ENCODE data around the gene AQP12B. TPM values are rescaled to one million over a fixed set of nuclear protein-coding genes. Genes with fewer than 3 reads are reported as not detected.
"Not testable (repeated sequence)": the region's sequence is repeated elsewhere in the genome, so short reads cannot be mapped to it uniquely, and the experiment has no call there.

Gene AQP12B
- total RNA-seq, 1 donor from 2014 or later: not detected

DNA sequence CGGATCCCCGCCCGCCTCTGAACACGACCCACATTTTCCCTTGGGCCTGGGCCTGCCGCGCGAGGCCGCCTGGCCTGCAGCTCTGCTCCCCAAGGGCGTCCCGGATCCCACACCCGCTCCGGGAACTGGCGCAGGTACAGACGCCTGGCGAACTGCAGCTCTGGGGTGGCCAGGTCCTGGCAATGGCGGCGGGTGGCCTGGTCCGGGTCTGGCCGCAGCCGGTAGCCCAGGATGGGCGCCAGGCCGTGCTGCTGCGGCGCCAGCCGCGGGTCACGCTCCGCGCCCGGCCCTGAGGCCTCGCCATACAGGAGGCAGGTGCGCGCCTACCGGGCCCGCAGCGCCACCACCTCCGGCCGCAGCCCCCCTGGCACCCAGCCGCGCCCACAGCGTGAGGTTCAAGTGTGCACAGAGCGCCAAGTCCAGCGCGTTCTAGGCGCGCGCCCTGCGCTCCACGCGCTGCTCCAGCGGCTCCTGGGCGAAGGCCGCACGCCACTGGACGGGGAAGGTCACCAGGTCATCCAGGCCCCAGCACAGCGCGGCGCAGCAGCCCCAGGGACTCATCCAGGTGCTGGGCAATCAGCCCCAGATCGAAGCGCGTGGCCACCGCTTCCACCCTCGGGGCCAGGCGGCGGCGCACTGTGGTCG, 18.5 kb upstream of the AQP12B start:
- no peak for DNase-seq

DNA sequence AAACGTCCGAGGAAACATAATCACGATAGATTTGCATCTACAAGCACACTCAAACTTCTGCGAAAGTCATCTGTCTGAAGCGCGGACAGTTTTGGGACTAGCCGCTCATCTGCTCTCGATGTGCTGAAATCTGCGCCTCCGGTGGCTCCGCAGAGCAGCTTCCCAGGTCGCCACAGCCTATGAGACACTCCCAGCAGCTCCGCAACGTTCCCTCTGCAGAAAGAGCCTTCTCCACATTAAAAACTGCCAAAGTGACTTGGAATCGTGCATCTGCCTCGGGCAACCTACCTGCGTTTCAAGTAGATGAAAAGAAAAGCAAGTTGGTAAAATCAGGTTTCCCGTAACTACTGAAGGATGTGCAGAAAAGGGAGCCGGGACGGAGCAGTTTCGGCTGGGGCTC, 17.9 kb upstream of the AQP12B start:
- not testable (repeated sequence) for DNase-seq

DNA sequence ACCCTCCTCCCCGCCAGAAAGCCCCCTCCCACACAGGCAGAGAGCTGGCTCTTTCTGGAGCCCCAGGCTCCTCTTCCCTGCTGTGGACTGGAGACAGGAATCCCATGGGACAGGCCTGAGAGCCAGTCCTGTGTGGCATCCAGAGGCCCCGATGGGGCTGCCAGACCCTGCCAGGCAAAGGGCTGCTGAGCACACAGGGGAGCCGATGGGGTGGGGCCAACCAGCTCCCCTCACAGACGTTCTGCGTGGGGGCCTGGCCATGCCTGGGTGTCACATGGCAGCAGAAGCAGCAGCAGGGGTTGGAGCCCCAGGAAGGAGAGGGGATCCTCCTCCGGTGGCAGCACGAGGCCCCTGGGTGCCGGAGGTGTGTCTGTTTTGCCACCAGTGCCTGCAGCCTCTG, 17.1 kb upstream of the AQP12B start:
- not testable (repeated sequence) for DNase-seq

DNA sequence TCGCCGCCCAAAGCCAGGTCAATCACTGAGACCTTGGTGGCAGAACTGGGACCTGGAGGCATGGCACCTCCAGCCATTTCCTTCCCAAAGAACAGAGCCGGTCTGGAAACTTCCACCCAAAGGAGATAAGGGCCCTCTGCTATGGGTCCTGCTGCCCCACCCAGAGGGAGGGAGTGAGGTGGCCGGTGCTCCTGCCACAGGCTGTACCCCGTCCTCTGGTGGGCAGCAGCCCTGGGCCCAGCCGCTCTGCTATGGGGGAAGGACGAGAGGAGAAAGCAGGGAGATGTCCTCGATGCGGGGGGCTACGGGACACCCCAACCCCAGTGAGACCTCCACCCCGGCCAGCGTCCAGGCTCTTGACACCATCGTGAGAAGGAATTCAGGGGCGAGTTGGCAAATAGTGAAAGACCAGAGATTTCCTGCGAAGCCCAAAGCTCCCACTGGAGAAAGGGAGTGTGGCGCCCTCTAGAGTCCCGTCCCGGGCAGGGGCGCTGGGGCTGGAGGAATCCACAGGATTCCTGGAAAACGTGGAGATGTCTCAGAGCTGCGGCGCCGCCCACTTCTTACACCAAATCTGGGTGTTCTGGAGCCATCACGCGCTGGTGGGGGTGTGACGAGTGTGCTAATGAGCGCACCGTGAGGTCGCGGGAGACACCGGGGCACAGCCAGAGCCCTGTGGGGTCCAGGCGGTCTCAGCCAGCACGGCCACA, 16.3 kb upstream of the AQP12B start:
- DNase-seq: not testable (repeated sequence)

DNA sequence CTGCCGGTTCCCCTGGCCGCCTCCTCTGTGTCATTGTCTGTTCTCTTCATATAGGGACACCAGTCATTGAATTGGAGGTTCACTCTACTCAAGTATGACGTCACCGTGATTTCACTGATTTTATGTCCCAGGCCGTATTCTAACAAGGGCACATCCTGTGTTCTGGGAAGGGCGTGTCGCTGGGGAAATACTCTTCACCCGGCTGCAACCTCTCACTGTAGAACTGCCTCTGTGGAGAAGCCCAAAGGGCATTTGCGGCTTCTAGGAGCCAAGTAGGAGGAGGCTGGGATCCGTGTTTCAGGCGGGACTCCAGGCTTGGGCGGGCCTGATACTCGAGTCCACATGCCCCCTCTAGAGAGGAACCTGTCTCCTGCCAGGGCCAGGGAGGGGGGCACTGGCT, 13.8 kb upstream of the AQP12B start:
- DNase-seq: not testable (repeated sequence)

DNA sequence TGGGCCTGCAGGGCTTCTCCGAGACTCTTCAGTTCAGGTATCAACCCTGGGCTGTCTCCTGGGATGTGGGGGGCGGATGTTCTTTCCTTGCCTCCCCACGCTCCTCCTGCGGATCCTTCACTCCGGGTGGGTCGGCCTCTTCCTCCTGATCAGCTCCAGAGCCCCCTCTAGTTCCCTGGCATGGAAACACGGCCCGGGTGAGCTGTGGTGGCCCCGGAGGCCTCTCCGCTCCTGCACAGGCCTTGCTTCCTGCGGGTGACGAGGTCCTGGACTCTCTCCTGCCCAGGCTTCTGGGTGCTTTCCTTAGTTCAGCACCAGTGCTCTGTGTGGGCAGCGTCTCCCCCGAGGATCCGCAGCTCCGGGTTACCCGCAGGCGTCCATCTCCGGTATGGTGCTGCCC, 12.9 kb upstream of the AQP12B start:
- DNase-seq: not testable (repeated sequence)

DNA sequence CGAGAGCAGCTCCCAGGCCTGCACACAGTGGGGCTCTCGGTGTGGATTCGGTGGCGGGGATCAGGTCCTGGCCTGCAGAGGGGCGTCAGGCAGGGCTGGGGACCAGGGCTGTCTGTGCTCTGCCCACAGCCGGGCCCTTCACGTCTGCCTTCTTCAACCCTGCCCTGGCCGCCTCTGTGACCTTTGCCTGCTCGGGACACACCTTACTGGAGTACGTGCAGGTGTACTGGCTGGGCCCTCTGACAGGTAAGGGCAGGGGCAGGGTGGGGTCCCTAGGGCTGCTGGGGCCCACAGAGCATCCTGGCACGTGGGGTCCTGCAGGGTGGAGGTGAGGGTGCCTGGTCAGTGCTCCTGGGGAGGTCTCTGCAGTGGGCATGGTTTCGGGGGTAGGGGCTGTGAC, 11.6 kb upstream of the AQP12B start:
- DNase-seq: not testable (repeated sequence)

DNA sequence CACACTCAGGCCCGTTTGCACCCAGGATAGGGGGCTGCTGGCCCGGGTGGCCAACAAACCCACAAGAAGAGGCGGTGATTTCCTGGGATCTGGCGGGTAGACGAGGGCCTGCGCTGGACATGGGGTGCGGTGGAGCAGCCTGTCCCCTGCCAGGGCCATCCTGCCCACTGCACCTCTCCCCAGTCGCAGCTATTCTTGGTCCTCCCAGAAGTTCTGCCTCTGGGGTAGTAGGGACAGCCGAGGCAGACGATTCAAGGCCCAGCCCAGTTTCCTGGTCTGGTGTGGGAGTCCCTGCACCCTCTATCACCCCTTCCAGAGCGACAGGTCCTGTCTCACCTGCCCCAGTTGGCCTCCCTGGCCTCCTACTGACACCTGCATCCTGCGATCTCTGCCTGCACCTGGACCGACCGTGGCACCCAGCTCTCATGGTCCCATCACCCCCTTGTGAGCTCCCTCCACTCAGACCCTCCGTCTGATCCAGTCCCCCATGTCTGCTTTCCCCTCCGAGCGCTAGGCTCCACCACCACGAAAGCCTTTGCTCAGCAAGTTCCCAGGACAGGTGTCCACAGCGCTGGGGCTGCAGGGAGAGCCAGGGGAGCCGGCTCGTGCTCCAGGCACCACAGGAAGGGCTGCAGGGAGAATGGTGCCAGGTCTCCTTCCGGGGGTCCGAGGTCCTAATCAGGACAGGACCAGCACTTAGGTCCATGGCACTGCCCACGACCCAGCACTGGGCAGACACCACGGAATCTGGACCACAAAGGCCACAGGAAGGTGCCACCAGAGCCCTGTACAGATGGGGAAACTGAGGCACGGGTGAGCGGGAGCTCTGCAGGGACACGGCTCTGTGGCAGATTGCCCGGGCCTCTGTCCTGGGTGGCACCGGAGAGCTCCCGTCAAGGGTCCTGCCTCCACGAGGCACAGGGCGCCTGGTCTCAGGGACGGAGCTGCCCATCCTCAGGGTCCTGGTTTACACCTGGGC, 10.2 kb upstream of the AQP12B start:
- DNase-seq: not testable (repeated sequence)

DNA sequence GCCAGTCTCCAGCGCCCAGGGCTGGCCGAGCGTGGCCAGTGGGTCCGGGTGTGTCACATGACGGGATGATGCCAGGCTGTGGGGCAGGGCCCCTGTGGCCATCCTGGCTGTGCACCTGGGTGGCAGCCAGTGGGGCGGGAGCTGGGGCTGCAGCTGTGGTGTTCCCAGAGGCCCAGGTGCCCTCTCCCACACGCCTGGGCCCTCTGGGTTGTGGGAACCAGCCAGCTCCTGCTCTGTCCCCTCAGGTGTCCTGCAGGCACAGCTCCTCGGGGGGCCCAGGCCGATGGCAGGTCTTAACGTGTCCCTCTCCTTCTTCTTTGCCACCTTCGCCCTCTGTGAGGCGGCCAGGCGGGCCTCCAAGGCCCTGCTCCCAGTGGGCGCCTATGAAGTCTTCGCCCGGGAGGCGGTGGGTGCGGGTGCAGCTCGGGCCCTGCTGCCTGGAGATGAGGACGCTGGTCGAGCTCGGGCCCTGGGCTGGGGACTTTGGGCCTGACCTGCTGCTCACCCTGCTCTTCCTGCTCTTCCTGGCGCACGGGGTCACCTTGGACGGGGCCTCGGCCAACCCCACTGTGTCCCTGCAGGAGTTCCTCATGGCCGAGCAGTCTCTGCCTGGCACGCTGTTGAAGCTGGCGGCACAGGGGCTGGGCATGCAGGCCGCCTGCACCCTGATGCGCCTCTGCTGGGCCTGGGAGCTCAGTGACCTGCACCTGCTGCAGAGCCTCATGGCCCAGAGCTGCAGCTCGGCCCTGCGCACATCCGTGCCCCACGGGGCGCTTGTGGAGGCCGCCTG, 9.1 kb upstream of the AQP12B start, which contains the start of gene AQP12A:
Gene AQP12A, plus strand, starts transcription at position 236 of the 790 bp plus-strand sequence. Its CDS starts 48 bp downstream, at position 284.
- not testable (repeated sequence) for DNase-seq

DNA sequence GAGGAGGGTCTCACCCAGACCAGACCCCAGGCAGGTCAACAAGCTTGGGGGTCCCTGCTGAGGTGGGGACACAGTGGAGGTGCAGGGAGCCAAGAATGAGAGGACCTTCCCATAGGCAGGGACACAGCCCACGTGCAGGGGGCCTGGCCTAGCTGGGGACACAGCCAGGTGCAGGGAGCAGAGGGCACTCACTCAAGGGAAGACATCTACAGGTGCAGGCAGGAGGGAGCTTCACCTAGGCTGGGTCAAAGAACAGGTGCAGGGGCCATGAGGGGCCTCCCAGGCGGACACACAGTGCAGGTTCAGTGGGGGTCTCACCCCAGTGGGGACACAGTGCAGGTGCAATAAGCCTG, 8.4 kb upstream of the AQP12B start:
- not testable (repeated sequence) for DNase-seq

DNA sequence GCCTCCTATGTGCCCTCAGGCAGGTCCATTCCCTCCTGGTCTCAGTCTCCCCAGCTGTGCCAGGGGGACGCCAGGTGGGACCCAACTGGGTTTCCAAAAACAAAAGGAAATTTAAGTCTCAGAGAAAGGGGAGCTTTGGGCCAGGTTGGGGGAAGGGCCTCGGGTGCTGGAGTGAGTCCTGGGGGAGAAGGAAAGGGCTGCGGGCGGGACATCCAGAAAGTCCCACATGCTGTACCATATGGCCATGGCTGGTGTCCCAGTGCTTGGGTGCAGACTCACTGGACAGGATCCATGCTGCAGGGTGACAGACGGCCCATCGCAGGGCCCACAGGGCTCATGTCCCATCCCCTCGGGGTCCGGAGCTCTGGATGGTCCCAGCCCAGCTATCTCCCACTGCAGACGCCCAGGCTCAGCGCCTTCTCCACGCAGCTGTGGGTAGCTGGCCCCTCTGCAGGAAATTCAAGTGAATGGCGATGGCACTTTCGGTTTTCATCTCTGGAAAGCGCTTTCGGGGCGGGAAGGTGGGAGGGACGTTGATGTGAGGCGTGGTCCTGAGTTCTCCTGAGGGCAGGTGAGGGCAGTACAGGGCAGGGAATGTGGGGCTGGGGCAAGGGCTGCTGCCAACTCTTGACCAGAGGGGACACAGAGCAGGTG, 7.9 kb upstream of the AQP12B start:
- not testable (repeated sequence) for DNase-seq

DNA sequence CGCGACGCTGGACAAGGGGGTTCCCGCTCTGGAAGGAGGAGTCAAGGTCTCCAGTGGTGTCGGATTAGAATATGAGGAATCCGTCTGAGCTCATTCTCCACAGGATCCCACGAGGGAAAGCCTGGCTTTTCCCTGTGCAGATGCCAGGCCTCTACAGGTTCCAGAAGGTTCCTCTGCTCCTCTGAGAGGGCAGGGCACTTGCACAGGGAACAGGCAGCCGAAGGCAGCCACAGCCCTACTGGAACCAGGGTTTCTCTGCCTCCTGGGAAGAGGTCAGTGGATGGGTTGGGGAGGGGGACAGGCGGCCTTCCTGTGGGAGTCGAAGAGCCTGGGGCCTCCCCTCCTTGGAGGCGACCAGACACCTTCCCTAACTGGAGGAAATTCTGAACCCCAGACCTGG, 7.3 kb upstream of the AQP12B start:
- DNase-seq: no peak

DNA sequence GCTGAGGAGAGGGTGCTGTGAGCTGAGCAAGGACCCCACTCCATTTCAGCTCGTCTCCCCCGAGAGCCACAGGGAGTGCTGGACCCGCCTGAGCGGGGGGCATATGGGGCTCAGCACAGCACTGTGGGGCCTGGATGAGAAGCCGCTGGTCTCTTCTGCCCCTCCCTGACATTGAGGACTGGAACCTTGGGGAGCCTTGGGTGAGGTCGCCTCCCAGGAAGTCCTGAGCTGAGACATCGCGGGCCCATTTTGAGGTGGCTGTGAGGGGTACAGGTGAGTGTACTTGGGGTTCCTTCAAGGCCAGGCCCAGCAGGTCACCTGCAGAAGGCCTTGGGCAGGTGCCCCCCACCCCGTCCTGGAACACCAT, 5.9 kb upstream of the AQP12B start:
- no peak for DNase-seq

DNA sequence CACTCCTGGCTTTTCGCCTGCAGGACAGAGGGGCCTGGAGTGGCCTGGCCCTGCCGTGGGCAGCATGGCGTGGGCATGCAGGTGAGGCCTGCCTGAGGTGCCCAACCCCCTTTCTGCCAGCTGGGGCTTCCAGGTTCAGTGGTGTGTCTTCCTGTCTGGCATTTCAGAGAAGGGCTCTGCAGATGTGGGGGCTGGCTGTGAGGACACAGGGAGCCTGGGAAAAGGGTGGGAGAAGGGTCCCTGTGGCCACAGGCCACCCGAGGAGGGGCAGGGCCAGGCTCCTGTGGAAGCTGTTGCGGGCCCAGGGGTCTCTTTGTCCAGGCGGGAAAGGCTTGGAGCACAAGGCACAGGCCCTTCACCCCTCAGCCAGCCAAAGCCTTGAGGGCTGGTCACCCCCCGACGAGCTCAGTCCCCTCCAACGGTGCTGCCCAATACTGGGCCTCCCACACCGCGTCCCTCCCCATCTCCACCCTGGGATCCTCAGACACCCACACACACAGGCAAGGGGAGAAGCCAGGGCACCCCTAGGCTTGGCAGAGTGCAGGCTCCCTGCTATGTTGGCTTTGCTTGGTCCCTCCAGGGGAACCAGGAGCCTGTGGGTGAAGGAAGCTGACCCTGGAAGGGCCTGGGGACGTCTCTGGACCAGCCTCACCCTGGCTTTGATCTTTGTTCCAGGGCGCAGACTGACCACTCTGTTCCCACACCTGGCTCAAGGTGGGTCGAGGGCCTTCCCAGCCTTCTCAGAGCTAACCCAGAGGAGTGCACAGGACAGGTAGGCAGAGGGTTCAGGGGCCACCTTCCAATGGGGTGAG, 5.3 kb upstream of the AQP12B start:
- no peak for DNase-seq

DNA sequence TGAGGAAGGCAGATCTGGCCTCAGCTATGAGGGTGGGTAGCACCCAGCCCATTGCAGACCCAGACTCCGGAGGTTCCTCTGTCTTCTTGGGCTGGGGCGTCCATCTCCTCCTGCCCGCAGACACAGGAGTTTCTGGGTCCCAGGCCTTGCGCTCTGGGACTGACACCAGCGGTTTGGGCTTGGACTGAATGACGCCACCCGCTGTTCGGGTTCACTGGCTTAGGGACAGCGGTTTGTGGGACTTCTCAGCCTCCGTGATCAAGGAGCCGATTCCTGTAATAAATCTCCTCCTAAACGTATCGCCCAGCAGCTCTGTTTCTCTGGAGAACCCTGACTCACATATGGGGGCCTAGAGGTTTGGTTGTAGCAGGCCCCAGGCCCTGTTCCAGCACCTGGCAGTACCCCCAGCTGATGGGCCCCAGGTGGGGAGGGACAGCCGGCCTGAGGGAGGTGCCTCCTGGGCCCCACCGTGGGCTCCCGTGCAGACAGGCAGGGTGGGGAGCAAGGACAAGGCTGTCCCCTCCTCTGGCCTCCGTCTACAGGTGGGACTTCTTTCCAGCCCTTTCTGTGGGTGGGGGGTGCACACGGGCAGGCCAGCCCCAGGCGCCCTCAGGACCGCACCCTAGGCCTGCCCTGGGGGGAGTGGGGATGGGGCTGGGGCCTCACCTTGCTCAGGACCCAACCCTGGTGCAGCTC, 4.5 kb upstream of the AQP12B start:
- DNase-seq: no peak

DNA sequence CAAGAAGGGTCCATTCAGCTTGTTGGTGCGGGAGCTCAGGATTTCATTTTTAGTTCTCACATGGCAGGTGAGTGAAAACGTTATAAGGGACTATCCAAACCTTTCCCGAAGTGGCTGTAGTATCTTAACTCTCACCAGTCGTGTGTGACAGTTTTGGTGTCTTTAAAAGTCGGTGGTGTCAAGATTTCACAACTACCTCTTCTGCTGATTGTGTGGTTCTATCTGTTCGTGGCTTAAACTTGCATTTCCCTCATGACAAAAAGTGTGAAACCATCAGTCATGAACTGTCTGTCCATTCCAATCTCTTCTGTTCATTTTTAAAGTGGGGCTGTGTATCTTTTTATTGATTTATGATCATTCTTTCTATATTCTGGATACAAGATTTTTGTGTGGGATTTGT, 3.8 kb upstream of the AQP12B start:
- DNase-seq: no peak

DNA sequence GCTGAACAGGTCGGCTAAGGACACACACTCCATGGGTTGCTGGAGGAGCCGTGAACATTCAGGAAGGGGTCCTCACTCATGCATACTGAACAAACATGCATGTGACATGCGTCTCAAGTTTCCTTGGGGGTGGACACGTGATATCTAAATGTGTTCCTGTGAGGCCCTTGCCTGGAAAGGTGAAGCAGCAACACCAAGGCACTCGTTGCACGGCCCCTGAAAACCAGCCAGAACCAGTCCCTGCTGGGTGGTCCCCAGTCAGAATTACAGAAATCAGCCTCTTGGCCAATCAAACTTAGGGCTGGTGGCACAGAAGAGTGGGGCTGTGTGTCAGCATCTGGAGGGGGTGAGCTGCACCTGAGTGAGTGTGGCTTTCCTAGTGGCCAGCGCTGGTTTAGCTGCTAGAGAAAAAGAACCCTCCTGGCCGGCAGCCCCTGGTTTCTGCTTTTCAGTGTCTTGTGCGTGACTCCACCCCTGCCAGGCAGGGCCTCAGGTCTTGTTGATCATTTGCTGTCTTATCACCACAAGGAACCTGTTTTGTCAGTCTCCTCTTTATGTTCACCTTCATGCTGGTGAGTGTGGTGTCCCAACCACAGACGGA, 3.2 kb upstream of the AQP12B start:
- DNase-seq: no peak

DNA sequence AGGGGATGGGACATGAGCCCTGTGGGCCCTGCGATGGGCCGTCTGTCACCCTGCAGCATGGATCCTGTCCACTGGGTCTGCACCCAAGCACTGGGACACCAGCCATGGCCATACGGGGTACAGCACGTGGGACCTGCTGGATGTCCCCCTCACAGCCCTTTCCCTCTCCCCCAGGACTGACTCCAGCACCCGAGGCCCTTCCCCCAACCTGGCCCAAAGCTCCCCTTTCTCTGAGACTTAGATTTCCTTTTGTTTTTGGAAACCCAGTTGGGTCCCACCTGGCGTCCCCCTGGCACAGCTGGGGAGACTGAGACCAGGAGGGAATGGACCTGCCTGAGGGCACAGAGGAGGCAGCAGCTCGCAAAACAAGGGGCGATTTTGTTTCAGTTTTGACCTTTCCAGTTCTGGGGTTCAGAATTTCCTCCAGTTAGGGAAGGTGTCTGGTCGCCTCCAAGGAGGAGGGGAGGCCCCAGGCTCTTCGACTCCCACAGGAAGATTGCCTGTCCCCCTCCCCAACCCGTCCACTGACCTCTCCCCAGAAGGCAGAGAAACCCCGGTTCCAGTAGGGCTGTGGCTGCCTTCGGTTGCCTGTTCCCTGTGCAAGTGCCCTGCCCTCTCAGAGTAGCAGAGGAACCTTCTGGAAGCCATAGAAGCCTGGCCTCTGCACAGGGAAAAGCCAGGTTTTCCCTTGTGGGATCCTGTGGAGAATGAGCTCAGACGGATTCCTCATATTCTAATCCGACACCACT, 1.5 kb upstream of the AQP12B start:
- DNase-seq: not testable (repeated sequence)
